Heart right ventricle (tissue), 16 donors: ENCODE results near the gene WDR64. TPM values are rescaled to one million over a fixed set of nuclear protein-coding genes. Genes with fewer than 3 reads are reported as not detected.

Experiments used
- ATAC-seq, 8 donors: fragments of 200-7000 bp; cut with Tn5 transposase; one replicate each; pipeline ENCODE4 v1.9.1; 2020; ENCODE audit warnings: mild to moderate bottlenecking in 8 of 8, moderate library complexity in 8 of 8, moderate number of reproducible peaks in 1 of 8
- DNase-seq, 2 donors: peaks; one replicate each; pipeline ENCODE4 v3.0.0-alpha.2; 2020
- H3K27ac ChIP-seq, 10 donors: fragments of 200-600 bp; sonication (generic) in 2 of 10; one replicate each; pipeline versions ENCODE4 v1.5.0 to v1.8.0; 2020 to 2022; ENCODE audit warnings: mild to moderate bottlenecking in 3 of 10
- H3K27me3 ChIP-seq, 7 donors: fragments of 200-600 bp; one replicate each; pipeline ENCODE4 v1.8.0; 2021 to 2022; ENCODE audit warnings: mild to moderate bottlenecking in 2 of 7
- H3K36me3 ChIP-seq, 9 donors: fragments of 200-600 bp; sonication (generic) in 1 of 9; one replicate each; pipeline versions ENCODE4 v1.5.0 to v1.8.0; 2020 to 2022; ENCODE audit warnings: mild to moderate bottlenecking in 2 of 9
- H3K4me1 ChIP-seq, 9 donors: fragments of 200-600 bp; sonication (generic) in 1 of 9; one replicate each; pipeline versions ENCODE4 v1.5.0 to v1.8.0; 2020 to 2022; ENCODE audit warnings: mild to moderate bottlenecking in 4 of 9
- H3K4me3 ChIP-seq, 10 donors: fragments of 200-600 bp; sonication (generic) in 2 of 10; one replicate each; pipeline versions ENCODE4 v1.5.0 to v1.8.0; 2020 to 2022; ENCODE audit warnings: mild to moderate bottlenecking in 7 of 10, moderate library complexity in 2 of 10
- H3K9me3 ChIP-seq, 11 donors: fragments of 200-600 bp in 10 of 11; sonication (generic) in 2 of 11; one replicate each; pipeline versions ENCODE4 v1.5.0 to v1.8.0; 2013 to 2022; ENCODE audit warnings: mild to moderate bottlenecking in 2 of 11, control low read depth in 1 of 11, moderate library complexity in 1 of 11
- WGBS, 2 donors: extraction: QIAGEN DNeasy Blood & Tissue Kit; methylation state at CpG; one replicate each; pipeline ENCODE4 v1.1.7; 2013; ENCODE audit warnings: inconsistent platforms in 1 of 2; 5-methylcytosine and 5-hydroxymethylcytosine counted together
- intact Hi-C, 10 donors: fragments of 100-400 bp; cut with DNase I; formaldehyde crosslinking; loops; one replicate each; pipeline versions ENCODE4 v1.11.1 to v1.14.2; 2022
- long read RNA-seq, 3 donors: library from polyadenylated mRNA; unstranded; transcript quantifications; one replicate each; pipeline ENCODE4 v2.0.0, GENCODE V29; 2020 to 2021
- polyA plus RNA-seq, 2 donors: library from polyadenylated mRNA; stranded (reverse); fragments of 200-250 nt; gene quantifications; one replicate each; pipeline ENCODE4 v1.2.3, GENCODE V29; 2013
- total RNA-seq, 10 donors: library from RNA; stranded (reverse); fragmentation: NEBNext Ultra II Directional in 3 of 10; extraction: Animal tissue kit (Norgen Biotek cat#: 25700) in 3 of 10; gene quantifications; one replicate each; pipeline versions ENCODE4 v1.2.1 to v1.2.4, GENCODE V29; 2021 to 2023
- TF ChIP-seq, protein P1 (sequence below), 9 donors: fragments of 200-600 bp; sonication (generic) in 2 of 9; IDR thresholded peaks; one replicate each; pipeline versions ENCODE4 v1.5.0 to v1.8.0; 2021 to 2022; ENCODE audit warnings: antibody characterized with exemption in 9 of 9, mild to moderate bottlenecking in 5 of 9, moderate library complexity in 1 of 9
- donor health status: Arrhythmogenic right ventricular cardiomyopathy.
- donor health status: ischemic (EF 13 %, LVEDD 7.1; RV severe dilation, severe dysfunction).
- donor health status: healthy with polysubstance abuse.
- donor health status: DM: no; HTN: yes; CAD: no.
- donor health status: DM: no; HTN: no; CAD: no.
- donor health status: ischemic (EF 25% LVEDD 6.9; RV normal size, moderate dysfunction).
- donor health status: ischemic (EF 25% LVEDD 5.7; RV mildly dilated, moderate dysfunction).
- donor health status: healthy.
- donor health status: DM: yes; HTN: yes; CAD: no.
- donor health status: Ischemic cardiomyopathy.
- donor health status: ischemic (EF 35%, LVEDD 5.7; RV mildly dilated, moderate dysfunction).
- donor health status: nonischemic (EF 11% LVEDD 7.7; RV severe dilation, severe dysfunction).
- donor health status: DM: yes; HTN: yes; CAD: no.
- donor health status: PGD.
- donor health status: ischemic (EF 29% LVEDD 5.4; RV normal size, mild dysfunction).
- donor health status: nonischemic (EF 23%, LVEDD 6.1; RV moderate dilation, normal function).

Gene WDR64
- total RNA-seq (under 1 TPM in 1 of 10 donors, not detected in 9; 0.59 TPM), polyA plus RNA-seq (not detected)
- long read RNA-seq, donor 1 = 0 reads
- long read RNA-seq, donor 2 = 0 reads
- long read RNA-seq, donor 3 = 0 reads

- ATAC-seq (no peak), DNase-seq (no peak)
- TF ChIP-seq, protein P1, sequence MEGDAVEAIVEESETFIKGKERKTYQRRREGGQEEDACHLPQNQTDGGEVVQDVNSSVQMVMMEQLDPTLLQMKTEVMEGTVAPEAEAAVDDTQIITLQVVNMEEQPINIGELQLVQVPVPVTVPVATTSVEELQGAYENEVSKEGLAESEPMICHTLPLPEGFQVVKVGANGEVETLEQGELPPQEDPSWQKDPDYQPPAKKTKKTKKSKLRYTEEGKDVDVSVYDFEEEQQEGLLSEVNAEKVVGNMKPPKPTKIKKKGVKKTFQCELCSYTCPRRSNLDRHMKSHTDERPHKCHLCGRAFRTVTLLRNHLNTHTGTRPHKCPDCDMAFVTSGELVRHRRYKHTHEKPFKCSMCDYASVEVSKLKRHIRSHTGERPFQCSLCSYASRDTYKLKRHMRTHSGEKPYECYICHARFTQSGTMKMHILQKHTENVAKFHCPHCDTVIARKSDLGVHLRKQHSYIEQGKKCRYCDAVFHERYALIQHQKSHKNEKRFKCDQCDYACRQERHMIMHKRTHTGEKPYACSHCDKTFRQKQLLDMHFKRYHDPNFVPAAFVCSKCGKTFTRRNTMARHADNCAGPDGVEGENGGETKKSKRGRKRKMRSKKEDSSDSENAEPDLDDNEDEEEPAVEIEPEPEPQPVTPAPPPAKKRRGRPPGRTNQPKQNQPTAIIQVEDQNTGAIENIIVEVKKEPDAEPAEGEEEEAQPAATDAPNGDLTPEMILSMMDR (IDR thresholded peaks at IDR 0.05) = no peak
- Histone ChIP-seq H3K36me3 (no peaks in the 10 kb centered on the region), H3K4me3 (no peak within 1 kb of the TSS), H3K27ac (no peak within 1 kb of the TSS), H3K4me1 (no peaks in the 10 kb centered on the region), H3K9me3 (peaks cover 0 to 5% (median 0%) of the 10 kb centered on the region in 11 donors), H3K27me3 (peaks cover 0 to 4% (median 0%) of the 10 kb centered on the region in 7 donors)
- 90 to 95% methylated on average over 4 of the region's 4 CpGs for WGBS, 2 donors
- intact Hi-C loops = no loop called here
Observed at GRCh38 chr1:241652012-241652411, at the start of gene WDR64. TSS of gene WDR64 (plus strand) at chr1:241652281. CDS start at chr1:241652485, 204 bp downstream.

- H3K27ac ChIP-seq = peak overlapping the region in 1 of 10 donors; percentile 79
- peak in 4 of 8 donors; percentile 33 to 64 (median 40) for ATAC-seq
- no peak overlapping the region for H3K4me3 ChIP-seq
- no peaks in the 10 kb centered on the region for H3K9me3 ChIP-seq
- H3K27me3 ChIP-seq = no peaks in the 10 kb centered on the region
- no peak for DNase-seq
- H3K36me3 ChIP-seq = no peaks in the 10 kb centered on the region
- WGBS, 2 donors = 73 to 88% methylated on average over 3 of the region's 3 CpGs
- intact Hi-C loops = loop anchor here in 2 of 10 donors (10.0 kb wide), 2 partner anchors 61 to 401 kb away; no protein-coding TSS in a partner anchor
- TF ChIP-seq, protein P1 (IDR thresholded peaks at IDR 0.05) = no peak
- H3K4me1 ChIP-seq = peaks cover 0 to 18% (median 0%) of the 10 kb centered on the region in 9 donors
Observed at GRCh38 chr1:241603731-241604245, 48.3 kb upstream of the WDR64 start.

- H3K4me3 ChIP-seq = no peak overlapping the region
- intact Hi-C loops = loop anchor here in 2 of 10 donors (10.0 kb wide), 2 partner anchors 60 to 400 kb away; no protein-coding TSS in a partner anchor
- H3K36me3 ChIP-seq = no peaks in the 10 kb centered on the region
- no peaks in the 10 kb centered on the region for H3K27me3 ChIP-seq
- ATAC-seq (no peak), DNase-seq (no peak)
- H3K27ac ChIP-seq = no peak overlapping the region
- TF ChIP-seq, protein P1 (IDR thresholded peaks at IDR 0.05) = peak in 1 of 9 donors; percentile 17
- H3K9me3 ChIP-seq = no peaks in the 10 kb centered on the region
- peaks cover 0 to 18% (median 0%) of the 10 kb centered on the region in 9 donors for H3K4me1 ChIP-seq
- 74 to 79% methylated on average over 9 of the region's 9 CpGs for WGBS, 2 donors
Observed at GRCh38 chr1:241605146-241605805, 46.8 kb upstream of the WDR64 start.

- Histone ChIP-seq H3K36me3 (no peaks in the 10 kb centered on the region), H3K27ac (no peak overlapping the region), H3K9me3 (no peaks in the 10 kb centered on the region), H3K4me3 (no peak overlapping the region), H3K27me3 (no peaks in the 10 kb centered on the region), H3K4me1 (peaks cover 0 to 23% (median 0%) of the 10 kb centered on the region in 9 donors)
- DNase-seq (no peak), ATAC-seq (no peak)
- TF ChIP-seq, protein P1 (IDR thresholded peaks at IDR 0.05) = no peak
- intact Hi-C loops = loop anchor here in 2 of 10 donors (10.0 kb wide), 2 partner anchors 58 to 398 kb away; no protein-coding TSS in a partner anchor
- WGBS, 2 donors = 70 to 88% methylated on average over 5 of the region's 5 CpGs
Observed at GRCh38 chr1:241606544-241606943, 45.5 kb upstream of the WDR64 start.
